ENCODE measurements around the gene RAP1GDS1. TPM values are rescaled to one million over a fixed set of nuclear protein-coding genes. Genes with fewer than 3 reads are reported as not detected.
"Not testable (repeated sequence)": the region's sequence is repeated elsewhere in the genome, so short reads cannot be mapped to it uniquely, and the experiment has no call there.

RAP1GDS1 gene
- total RNA-seq, 2 experiments from 2014 or later = 55.8 to 57.2 TPM

DNA sequence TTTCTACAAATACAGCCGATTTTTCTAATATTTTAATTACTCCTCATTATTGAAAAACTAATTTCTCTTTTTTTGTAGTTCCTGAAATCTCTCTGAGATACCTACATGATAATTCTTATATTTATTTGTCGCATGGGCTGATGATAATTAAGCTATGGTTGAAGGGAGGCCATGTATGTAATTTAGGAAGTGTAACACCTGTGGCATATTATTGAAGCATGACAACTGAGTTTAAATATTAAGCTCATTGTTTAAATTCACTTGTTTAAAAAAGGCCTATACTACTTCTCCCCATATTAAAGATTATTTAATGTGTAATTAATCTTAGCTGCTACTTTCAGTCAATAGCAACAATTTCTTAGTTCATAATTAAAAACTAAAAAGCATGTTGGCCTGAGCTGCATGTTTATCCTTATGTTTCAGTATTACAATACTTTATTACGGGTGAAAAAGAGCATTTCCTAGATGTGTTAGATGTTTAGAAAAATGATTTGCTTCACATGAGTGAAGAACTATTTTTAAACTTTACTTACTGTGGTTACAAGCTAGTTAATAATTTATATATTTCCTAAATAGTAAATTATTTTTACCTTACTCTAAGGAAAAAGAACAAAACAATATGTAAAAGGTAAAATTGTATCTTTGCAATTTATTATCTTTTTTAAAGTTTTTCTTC is 122.4 kb downstream of the RAP1GDS1 start:
- H3K27me3 Mint-ChIP-seq = no peaks in the 10 kb centered on the region
- CTCF ChIA-PET = no interaction called here
- H3K4me3 Mint-ChIP-seq = no peak overlapping the region
- DNase-seq (no peak), ATAC-seq (no peak)
- no peaks in the 10 kb centered on the region for H3K4me1 Mint-ChIP-seq
- H3K36me3 Mint-ChIP-seq = peaks cover 6% of the 10 kb centered on the region
- H3K27ac Mint-ChIP-seq = no peak overlapping the region
- no peaks in the 10 kb centered on the region for H3K9me3 Mint-ChIP-seq (ENCODE audit: low read depth)

DNA sequence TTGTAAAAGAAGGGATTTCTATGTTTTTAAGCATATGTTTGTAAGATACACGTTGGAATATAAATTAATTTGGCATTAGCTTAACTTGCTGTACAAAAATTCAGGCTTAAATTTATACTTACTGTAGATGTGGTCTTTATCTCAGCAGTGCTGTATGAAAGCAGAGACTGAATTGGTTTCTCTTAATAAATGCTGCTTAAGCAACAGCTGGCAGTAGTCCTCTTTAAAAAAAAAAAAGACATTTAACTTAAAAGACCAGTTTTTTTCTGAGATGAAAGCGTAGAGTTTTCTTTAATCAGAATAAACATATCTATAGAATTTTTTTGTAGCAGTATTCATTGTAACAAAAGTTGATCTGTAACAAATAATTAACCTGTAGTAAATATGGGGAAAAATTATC is 124.6 kb downstream of the RAP1GDS1 start:
- H3K4me1 Mint-ChIP-seq = no peaks in the 10 kb centered on the region
- no peak overlapping the region for H3K4me3 Mint-ChIP-seq
- DNase-seq = no peak
- no peak overlapping the region for H3K27ac Mint-ChIP-seq
- no peaks in the 10 kb centered on the region for H3K27me3 Mint-ChIP-seq
- CTCF ChIA-PET = interaction anchor here (0.6 kb wide), 1 partner anchor 190 kb away, joined by 4 read pairs; no protein-coding TSS in a partner anchor
- H3K36me3 Mint-ChIP-seq = peaks cover 4% of the 10 kb centered on the region
- no peak for ATAC-seq
- no peaks in the 10 kb centered on the region for H3K9me3 Mint-ChIP-seq (ENCODE audit: low read depth)

DNA sequence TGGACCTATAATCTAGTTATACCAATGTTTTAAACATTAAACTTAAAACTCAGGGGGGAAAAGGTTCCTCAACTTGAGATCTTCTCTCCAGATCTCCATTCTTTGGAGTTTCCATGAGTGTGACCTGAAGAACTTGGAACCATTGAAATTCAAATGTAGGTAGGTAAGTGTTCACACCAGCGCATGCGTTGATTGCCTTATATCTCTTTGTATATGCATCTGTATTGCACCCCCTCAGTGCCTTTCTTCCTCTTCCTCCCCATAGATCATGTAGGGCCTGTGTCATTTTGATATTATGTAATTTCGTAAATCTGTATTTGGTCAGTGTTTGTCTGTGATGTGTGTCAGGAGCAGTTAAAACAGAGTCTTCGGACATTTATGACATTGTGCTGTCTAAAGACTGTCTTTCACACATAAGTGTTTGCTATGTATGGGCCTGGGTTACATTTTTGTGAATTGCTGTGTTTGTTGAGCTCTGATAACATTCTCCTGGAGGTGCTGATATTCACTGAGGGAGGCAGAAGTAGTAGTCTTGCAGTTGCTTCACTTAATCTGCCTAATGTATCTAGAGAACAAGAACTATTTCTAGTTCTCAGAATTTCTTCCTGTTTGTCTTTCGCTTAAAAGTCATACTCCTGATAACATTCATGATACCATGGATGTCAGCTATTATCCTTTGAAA is 126.3 kb downstream of the RAP1GDS1 start:
- CTCF ChIA-PET = no interaction called here
- no peaks in the 10 kb centered on the region for H3K27me3 Mint-ChIP-seq
- no peak overlapping the region for H3K4me3 Mint-ChIP-seq
- H3K27ac Mint-ChIP-seq = no peak overlapping the region
- ATAC-seq (no peak), DNase-seq (no peak)
- no peaks in the 10 kb centered on the region for H3K4me1 Mint-ChIP-seq
- H3K36me3 Mint-ChIP-seq = peaks cover 7% of the 10 kb centered on the region
- H3K9me3 Mint-ChIP-seq (ENCODE audit: low read depth) = no peaks in the 10 kb centered on the region

DNA sequence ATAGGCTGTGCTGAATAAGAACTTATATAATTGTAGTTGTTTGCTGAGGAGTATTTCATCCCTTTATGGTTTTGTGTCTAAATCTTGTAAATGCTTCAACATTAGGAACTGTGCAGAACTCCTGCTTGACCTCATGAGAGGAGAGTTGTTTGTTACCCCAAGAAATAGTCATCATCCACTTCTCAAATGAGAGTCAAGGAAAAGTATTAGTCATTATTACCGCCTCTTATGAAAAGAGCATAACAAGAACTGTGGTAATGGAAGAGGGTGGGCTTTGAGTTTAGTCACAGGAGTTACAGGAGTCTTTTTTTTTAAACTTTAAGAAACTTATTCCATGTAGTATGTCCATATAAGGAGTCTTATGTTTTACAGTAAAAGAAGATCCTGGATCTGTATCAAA is 132.9 kb downstream of the RAP1GDS1 start:
- no peak for DNase-seq
- H3K4me3 Mint-ChIP-seq = no peak overlapping the region
- peaks cover 6% of the 10 kb centered on the region for H3K9me3 Mint-ChIP-seq (ENCODE audit: low read depth)
- H3K27me3 Mint-ChIP-seq = no peaks in the 10 kb centered on the region
- H3K4me1 Mint-ChIP-seq = no peaks in the 10 kb centered on the region
- no peak for ATAC-seq
- peaks cover 40% of the 10 kb centered on the region for H3K36me3 Mint-ChIP-seq
- H3K27ac Mint-ChIP-seq = no peak overlapping the region
- CTCF ChIA-PET = no interaction called here

DNA sequence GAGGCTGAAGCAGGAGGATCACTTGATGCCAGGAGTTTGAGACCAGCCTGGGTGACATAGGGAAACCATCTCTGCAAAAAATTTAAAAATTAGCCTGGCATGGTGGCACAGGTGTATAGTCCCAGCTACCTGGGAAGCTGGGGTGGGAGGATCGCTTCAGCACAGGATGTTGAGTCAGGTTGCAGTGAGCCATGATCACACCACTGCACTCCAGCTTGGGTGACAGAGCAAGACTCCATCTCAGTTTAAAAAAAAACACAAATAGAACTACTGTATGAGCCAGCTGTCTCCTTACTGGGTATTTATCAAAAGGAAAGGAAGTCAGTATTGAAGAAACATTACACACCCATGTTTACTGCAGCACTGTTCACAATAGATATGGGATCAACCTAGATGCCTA is 138.7 kb downstream of the RAP1GDS1 start:
- Mint-ChIP-seq H3K27ac (no peak overlapping the region), H3K36me3 (peaks cover 29% of the 10 kb centered on the region), H3K9me3 (ENCODE audit: low read depth) (peaks cover 9% of the 10 kb centered on the region), H3K27me3 (no peaks in the 10 kb centered on the region), H3K4me3 (no peak overlapping the region), H3K4me1 (no peaks in the 10 kb centered on the region)
- no peak for DNase-seq
- CTCF ChIA-PET = no interaction called here
- no peak for ATAC-seq

DNA sequence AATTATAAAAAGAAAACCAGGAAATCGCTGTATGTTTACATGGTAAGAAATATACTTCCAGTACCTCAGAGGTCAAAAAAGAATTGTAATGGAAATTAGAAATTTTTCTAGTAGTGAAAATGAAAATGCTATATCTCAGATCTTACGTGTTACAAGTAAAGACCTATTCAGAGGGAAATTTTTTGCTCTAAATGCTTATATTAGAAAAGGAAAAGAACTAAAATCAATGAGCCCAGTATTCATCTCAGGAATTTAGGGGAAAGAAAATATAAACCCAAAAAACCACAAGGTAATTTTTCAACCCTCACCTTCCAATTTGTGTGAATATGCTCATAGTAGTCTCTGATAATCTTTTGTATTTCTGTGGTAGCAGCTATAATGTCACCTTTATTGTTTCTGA is 145.6 kb downstream of the RAP1GDS1 start:
- ATAC-seq (no peak), DNase-seq (no peak)
- Mint-ChIP-seq H3K4me1 (peaks cover 6% of the 10 kb centered on the region), H3K27me3 (no peaks in the 10 kb centered on the region), H3K36me3 (peaks cover 36% of the 10 kb centered on the region), H3K27ac (no peak overlapping the region), H3K4me3 (no peak overlapping the region), H3K9me3 (ENCODE audit: low read depth) (no peaks in the 10 kb centered on the region)
- CTCF ChIA-PET = no interaction called here

DNA sequence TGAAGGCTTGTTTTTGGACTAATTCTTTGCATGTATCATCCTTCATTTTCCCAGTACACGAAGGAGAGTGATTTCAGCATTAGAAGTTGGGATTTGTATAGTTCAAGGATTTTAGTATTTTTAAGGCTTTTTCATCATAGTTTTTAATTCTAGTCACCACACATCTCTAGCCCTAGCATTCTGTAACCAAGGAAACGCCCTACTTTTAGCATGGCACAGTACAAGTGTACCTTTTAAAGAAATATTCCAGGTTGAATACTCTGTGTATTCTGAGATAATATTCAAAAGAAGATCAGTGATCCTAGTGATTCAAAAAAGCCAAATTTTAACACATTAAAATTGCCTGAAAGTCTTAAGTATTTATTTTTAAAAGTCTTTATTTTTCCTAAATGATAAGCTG is 150.5 kb downstream of the RAP1GDS1 start:
- peaks cover 3% of the 10 kb centered on the region for H3K4me1 Mint-ChIP-seq
- H3K27me3 Mint-ChIP-seq = no peaks in the 10 kb centered on the region
- H3K36me3 Mint-ChIP-seq = peaks cover 42% of the 10 kb centered on the region
- H3K4me3 Mint-ChIP-seq = no peak overlapping the region
- ATAC-seq (no peak), DNase-seq (no peak)
- no peak overlapping the region for H3K27ac Mint-ChIP-seq
- peaks cover 5% of the 10 kb centered on the region for H3K9me3 Mint-ChIP-seq (ENCODE audit: low read depth)
- CTCF ChIA-PET = no interaction called here

DNA sequence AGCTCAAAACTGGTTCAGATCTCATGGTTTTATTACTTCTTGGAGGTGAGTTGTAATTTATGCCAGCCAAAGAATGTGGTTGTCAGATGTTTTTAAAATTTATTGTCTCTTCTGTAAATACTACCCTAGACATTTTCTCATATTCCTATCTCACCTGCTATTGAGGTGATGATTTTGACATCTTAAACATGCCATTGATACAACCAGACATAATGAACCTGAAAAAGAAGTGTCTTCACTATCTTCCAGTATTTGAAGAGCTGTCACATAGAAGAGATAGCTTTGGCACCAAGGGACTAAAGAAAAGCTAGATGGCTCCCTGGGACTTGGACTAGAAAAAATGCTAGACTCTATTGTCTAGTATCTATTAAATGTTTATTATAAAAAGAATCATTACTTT is 155.7 kb downstream of the RAP1GDS1 start:
- H3K27ac Mint-ChIP-seq = no peak overlapping the region
- no peak for ATAC-seq
- DNase-seq = no peak
- no peaks in the 10 kb centered on the region for H3K4me1 Mint-ChIP-seq
- no peak overlapping the region for H3K4me3 Mint-ChIP-seq
- H3K27me3 Mint-ChIP-seq = no peaks in the 10 kb centered on the region
- H3K36me3 Mint-ChIP-seq = peaks cover 39% of the 10 kb centered on the region
- peaks cover 5% of the 10 kb centered on the region for H3K9me3 Mint-ChIP-seq (ENCODE audit: low read depth)
- CTCF ChIA-PET = no interaction called here

DNA sequence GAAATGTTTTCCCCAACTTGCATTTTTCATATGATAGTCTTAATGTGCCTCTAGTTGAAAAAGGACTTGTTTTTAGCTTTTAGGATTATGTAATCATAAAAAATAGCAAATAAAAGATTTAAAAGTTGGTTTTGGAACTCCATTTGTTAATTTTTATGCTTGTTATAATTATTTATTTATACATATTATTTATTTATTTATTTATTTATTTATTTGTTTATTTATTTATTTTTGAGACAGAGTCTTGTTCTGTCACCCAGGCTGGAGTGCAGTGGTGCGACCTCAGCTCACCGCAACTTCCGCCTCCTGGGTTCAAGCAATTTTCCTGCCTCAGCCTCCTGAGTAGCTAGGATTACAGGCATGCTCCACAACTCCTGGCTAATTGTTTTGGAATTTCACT is 159.0 kb downstream of the RAP1GDS1 start:
- CTCF ChIA-PET; DNase-seq; ATAC-seq; H3K27me3 Mint-ChIP-seq; H3K4me3 Mint-ChIP-seq; H3K4me1 Mint-ChIP-seq; H3K9me3 Mint-ChIP-seq (ENCODE audit: low read depth); H3K27ac Mint-ChIP-seq: not testable (repeated sequence)
- H3K36me3 Mint-ChIP-seq = peaks cover 51% of the 10 kb centered on the region

DNA sequence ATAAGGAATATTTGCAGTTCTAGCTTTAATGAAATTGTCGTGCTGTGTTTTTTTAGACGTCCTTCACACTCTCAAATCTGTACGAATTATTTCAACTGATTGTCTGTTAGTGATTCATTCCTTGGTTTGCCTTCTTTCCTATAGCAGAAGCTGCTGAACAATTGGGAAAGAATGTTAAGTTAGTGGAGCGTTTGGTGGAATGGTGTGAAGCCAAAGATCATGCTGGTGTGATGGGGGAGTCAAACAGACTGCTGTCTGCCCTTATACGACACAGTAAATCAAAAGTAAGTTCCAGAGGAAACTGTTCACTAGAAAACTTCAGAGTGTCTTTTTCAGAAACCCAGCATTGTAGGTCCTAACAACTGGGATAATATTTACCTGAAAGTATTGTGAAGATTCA is 159.9 kb downstream of the RAP1GDS1 start:
- Mint-ChIP-seq H3K9me3 (ENCODE audit: low read depth) (peaks cover 4% of the 10 kb centered on the region), H3K36me3 (peaks cover 55% of the 10 kb centered on the region), H3K27me3 (no peaks in the 10 kb centered on the region), H3K4me1 (peaks cover 10% of the 10 kb centered on the region), H3K4me3 (no peak overlapping the region), H3K27ac (no peak overlapping the region)
- no peak for DNase-seq
- no peak for ATAC-seq
- CTCF ChIA-PET = no interaction called here

DNA sequence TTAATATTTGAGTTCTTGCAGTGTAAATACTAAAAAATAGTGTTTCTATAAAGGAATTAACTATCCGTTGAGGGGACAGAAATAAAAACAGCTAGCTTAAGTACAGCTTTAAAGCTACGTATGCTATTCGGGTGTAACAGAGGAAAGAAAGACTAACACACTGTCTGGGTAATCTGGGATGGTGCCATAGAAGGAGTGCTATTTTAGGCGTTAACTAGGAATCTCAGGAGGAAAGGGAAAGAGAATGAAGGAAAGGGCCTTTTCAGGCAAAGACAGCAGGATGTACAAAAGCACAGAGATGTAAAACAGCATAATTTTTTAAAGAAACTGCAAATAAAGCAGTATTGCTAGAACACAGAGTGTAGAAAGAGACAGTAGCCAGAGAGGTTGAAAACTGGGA is 161.8 kb downstream of the RAP1GDS1 start:
- Mint-ChIP-seq H3K27ac (no peak overlapping the region), H3K27me3 (no peaks in the 10 kb centered on the region), H3K36me3 (peaks cover 60% of the 10 kb centered on the region), H3K4me1 (peaks cover 20% of the 10 kb centered on the region), H3K4me3 (no peak overlapping the region), H3K9me3 (ENCODE audit: low read depth) (peaks cover 11% of the 10 kb centered on the region)
- CTCF ChIA-PET = no interaction called here
- ATAC-seq (no peak), DNase-seq (no peak)

DNA sequence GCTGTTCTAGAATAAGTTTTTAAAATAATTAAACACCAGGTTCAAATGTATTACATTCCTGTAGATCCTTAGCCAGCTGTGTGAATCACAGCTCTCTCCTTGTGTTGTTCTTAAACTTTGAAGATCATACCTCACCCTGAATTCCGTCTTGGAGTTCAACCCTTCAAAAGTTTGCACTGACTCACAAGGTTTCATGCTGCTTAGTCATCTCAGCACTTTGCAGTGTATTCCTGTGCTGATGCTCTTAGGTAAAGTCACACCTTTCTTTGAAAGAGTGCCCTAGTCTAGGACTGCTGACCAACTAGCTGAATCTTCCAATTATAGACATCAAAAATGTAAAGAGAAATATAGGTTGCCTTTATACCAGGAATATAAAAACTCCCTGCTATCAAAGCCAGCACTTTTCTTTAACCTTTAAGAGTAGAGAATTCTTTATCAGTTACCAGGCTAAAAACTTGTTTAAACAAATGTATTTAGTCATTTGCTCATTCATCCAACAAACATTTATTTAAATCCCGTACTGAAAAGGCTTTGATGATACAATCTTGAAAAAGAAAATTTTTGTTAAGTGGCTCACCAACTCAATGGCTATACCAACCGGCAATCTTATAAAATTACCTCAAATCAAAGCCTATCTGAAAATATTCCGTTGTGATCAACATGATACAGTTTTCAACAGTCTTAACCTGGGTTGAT is 169.7 kb downstream of the RAP1GDS1 start:
- ATAC-seq (no peak), DNase-seq (no peak)
- Mint-ChIP-seq H3K4me3 (no peak overlapping the region), H3K36me3 (peaks cover 31% of the 10 kb centered on the region), H3K4me1 (peaks cover 15% of the 10 kb centered on the region), H3K9me3 (ENCODE audit: low read depth) (peaks cover 8% of the 10 kb centered on the region), H3K27ac (no peak overlapping the region), H3K27me3 (no peaks in the 10 kb centered on the region)
- CTCF ChIA-PET = no interaction called here

DNA sequence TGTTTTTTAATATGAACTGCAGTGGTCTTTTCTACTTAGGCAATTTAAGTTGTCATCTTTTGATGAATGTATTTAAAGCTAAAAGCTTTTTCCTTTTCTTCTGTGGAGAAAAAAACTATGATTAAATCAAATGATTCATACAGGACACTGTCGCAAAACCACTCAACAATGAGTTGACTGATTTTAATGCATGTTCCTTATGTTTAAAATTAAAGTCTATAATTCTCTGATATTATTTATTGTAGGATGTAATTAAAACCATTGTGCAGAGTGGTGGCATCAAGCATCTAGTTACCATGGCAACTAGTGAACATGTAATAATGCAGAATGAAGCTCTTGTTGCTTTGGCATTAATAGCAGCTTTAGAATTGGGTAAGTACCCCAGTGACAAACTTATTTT is 172.5 kb downstream of the RAP1GDS1 start:
- CTCF ChIA-PET = interaction anchor here (1.3 kb wide), 1 partner anchor 144 kb away, joined by 3 read pairs; no protein-coding TSS in a partner anchor
- no peaks in the 10 kb centered on the region for H3K27me3 Mint-ChIP-seq
- H3K9me3 Mint-ChIP-seq (ENCODE audit: low read depth) = no peaks in the 10 kb centered on the region
- no peak overlapping the region for H3K4me3 Mint-ChIP-seq
- ATAC-seq (no peak), DNase-seq (no peak)
- H3K36me3 Mint-ChIP-seq = peaks cover 31% of the 10 kb centered on the region
- H3K27ac Mint-ChIP-seq = no peak overlapping the region
- H3K4me1 Mint-ChIP-seq = peaks cover 3% of the 10 kb centered on the region

DNA sequence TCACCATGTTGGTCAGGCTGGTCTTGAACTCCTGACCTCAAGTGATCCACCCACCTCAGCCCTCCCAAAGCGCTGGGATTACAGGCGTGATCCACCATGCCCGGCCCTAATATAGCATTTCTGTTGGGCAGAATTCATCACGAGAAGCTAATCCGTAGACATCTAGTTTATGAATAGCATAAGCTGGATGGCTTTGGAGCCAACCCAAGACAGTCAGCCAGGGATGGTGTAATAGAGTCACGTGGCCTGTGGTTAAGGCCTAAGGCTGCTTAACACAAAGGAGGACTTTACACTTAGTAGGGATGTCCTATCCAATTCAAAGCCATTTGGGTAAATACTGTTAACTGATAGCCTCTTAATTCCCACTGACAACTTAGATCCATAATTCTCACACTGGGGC is 173.6 kb downstream of the RAP1GDS1 start:
- DNase-seq (no peak), ATAC-seq (no peak)
- Mint-ChIP-seq H3K4me1 (peaks cover 7% of the 10 kb centered on the region), H3K36me3 (peaks cover 37% of the 10 kb centered on the region), H3K27ac (no peak overlapping the region), H3K4me3 (no peak overlapping the region), H3K27me3 (no peaks in the 10 kb centered on the region), H3K9me3 (ENCODE audit: low read depth) (no peaks in the 10 kb centered on the region)
- CTCF ChIA-PET = no interaction called here

All from activated CD8-positive, alpha-beta memory T cell treated with anti-CD3 and anti-CD28 coated beads, Interleukin-2, amount 10 ng/mL, durations not matched to agents 7 days and 5 days (primary cell).